IPS-NIHi7 (cell line): Measurements from ENCODE around the gene UMAD1.

Experiments
- DNase-seq: peaks from one replicate; pipeline ENCODE4 v3.0.0; 2012; ENCODE audit warnings: mixed read lengths; ENCODE audit errors: extremely low spot score

Gene UMAD1

DNA sequence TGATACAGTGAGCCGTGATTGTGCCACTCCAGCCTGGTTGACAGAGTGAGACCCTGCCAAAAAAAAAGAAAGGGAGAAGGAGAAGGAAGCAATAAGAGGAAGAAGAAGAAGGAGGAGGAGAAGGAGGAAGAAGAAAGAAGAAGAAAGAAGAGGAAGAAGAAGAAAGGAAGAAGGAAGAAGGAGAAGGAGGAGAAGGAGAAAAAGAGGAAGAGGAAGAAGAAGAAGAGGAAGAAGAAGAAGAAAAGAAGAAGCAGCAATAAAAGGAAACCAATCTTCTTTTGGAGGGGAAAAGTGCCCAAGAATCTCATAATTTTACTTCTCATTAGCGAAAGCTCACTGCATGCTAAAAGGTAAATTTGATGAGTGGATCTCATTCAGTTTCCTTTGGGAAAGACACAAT, 242.3 kb downstream of the UMAD1 start:
- DNase-seq = no peak

DNA sequence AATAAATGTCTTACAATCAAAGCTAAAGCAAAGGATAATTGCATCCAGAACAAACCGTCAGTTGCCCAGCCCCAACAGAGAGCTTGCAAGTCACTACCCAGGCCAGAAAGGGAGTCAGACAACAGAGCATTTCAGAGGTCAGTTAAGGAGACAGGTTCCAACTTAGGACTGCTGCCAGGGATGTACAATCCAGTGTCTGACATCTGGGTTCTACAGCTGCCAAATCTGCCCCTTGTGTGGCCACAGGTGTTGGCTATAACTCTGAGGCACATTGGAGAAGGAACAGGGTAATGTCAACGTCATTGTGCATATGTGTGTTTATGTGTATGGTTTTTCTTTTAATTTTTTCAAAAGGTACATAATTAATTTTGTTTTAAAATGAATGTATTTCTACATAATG, 242.8 kb downstream of the UMAD1 start:
- DNase-seq = no peak

DNA sequence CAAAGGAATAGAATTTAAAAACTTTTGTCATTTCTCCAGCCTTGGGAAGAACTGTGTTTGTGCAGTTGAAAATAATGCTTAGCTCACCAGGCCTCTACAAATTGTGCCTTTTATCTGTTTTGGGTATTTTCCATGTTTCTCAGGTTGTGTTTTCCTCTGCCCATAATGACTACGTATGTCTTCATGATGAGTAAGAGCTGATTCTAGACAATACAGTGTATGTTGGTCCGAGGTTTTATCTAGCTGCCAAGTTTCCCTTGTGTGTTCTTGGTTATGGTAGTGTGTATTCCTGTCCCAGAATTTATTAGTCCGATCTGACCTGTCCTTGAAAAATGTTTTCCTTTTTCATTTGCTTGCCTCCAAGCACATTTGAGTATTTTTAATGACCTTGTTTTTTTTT, 244.3 kb downstream of the UMAD1 start:
- DNase-seq = no peak

DNA sequence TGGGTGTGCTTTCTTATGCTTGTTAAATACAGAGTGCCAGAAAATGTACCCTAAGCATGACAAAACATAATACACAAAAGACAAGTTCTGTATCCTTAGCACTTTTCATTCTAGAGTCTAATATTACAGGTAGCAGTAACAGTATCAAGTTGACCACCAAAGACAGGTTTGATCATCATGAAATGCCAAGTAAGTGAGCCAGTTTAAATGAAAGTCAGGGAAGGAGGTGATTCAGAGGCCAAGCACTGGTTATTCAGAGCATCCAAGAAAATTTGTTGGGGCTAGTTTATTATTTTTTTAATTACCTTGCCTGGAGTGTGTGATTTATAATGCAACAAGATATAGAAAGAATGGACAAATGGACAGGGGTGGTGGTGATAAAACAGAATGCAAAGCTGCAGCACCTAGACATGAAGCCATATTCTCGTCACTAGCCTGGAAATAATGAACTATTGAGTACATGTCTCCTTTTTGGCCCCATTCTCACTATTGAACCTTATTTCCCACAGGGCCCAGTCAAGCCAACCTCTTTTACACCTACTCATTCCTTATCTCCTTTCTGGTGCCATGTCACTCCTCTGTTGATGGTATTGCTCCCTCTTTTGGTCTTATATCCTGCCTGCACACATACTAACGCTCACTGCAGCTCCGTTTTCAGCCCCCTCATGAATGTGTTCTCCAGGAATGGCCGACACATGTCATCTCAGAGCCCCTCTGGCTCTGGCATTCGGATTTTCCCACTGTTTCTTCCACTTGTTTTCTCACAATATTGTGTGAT, 249.4 kb downstream of the UMAD1 start:
- DNase-seq = no peak

DNA sequence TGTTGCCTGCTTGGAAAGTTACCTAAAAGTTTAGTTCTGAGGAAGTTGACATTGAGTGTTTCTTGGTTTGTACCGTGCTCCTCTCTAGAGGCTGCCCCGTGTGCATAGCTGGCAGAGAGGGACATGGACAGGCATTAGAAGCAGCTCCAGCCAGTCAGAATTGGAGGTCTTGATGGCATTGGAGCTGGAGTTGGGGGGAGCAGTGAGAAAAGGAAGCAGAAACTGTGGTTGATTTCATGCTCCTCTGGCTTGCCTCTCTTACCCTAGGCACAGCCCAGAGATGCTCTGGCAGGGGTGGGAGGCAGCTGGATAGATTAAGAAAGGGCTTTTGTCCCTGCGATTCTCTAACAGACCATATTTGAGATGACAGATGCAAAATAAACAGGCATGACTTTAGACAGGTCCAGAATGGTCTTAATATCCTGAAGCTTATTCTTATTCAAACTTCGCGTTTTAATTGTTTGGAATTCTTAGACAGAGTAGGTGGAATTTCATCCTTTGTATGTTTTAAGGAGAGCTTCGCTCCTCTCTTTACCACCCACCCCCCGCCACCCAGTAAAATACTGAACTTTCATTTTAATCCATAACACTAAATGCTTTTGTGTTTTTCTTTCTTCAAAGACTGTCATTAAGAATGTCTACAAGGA, 254.6 kb downstream of the UMAD1 start:
- DNase-seq = no peak

DNA sequence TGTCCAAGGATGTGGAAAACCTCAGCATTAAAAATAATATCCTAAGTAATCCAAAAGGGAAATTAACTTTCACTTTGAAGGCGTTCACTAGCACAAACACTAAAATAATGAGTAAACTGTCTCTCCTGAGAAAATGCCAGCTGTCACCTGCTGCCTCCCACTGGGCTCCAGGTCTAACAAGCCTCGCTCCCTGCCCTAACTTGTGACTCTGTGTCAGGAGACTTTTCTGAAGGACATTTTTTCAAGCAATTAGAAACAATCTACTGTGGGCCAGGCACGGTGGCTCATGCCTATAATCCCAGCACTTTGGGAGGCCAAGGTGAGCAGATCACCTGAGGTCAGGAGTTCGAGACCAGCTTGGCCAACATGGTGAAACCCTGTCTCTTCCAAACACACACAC, 255.2 kb downstream of the UMAD1 start:
- peak; percentile 29 for DNase-seq

DNA sequence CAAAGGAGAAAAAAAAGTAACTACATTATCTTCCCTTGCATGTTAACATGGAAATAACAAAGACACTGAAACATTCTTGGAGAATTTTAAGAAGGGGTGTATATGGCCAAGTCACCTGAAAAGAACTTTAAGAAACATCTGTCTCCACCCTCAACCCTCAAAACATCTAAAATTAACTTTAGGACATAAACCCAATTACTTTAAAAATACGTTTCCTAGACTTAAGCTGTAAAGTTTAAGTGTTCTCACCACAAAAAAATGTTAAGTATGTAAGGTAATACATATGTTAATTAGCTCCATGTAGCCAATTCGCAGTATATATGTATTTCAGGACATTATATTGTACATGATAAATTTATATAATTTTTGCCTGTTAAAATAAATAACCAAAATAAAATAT, 257.0 kb downstream of the UMAD1 start:
- no peak for DNase-seq

DNA sequence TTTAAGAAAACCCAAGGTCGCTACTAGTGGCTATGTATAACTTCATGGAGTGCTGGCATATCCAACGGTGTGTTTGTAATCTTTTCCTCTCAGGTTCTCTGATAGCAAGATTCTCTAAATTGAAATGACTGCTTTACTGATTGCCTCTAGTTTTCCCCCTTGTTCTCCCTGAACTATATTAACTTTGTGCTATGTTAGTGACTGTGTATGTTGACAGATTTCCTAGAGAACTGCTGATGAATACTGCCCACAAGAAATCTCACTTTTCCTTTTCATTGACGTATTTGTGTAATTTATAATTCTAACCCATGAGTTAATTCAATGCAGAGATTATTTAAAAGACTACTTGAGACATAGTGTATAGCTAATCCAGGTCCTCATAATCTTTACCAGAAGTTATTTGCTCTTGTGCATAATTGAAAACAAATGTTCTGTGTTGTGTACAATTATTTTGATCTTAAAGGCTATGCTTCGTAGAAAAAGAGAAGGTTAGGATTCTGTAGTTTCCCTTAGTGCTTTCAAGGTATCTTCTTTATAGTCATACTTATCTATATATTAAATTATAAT, 257.5 kb downstream of the UMAD1 start:
- no peak for DNase-seq

DNA sequence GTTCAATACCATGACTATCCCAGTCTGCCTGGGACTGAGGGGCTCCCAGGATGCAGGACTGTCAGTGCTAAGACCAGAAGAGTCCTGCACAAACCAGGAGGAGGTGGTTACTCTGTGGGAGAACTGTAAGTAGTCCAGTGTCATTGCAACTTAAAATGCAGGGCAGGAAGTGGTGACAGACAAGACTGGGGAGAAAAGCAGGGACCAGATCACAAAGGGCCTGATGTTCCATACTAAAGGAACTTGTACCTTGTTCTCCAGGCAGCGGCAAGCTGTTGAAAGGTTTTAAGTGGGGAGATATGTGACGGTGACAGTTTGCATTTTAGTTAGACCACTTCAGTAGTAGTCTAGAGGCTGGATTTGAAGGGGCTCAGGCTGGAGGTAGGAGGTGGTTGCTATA, 262.3 kb downstream of the UMAD1 start:
- no peak for DNase-seq

DNA sequence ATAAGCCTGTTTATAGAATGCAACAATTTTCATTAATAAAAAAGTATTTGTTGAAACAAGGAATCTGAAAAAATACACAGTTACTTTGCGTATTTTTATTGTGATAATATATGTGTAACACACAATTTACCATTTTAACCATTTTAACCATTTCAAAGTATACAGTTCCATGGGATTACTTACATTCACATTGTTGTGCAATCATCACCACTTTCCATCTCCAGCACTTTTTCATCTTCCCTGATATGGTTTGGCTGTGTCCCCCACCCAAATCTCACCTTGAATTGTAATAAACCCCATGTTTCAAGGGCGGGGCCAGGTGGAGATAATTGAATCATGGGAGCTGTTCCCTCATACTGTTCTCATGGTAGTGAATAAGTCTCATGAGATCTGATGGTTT, 266.8 kb downstream of the UMAD1 start:
- no peak for DNase-seq

DNA sequence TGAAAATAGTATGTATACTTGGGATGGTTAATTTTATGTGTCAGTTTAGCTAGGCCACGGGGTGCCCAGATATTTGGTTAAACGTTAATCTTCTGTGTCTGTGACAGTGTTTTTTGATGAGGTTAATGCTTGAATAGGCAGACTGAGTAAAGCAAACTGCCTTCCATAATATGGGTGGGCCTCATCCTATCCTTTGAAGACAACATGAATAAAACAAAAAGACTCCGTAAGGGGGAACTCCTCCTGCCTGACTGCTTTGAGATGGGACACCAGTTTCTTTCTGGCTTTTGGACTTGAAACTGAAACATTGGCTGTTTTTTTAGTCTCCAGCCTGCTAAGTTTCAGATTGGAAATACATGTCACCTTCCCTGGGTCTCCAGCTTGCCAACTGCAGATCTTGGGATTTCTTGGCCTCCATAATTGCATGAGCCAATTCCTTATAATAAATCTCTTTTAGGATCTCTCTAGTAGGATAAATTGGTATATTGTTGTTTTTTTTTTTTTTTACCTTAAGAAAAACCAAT, 268.1 kb downstream of the UMAD1 start:
- DNase-seq = no peak

DNA sequence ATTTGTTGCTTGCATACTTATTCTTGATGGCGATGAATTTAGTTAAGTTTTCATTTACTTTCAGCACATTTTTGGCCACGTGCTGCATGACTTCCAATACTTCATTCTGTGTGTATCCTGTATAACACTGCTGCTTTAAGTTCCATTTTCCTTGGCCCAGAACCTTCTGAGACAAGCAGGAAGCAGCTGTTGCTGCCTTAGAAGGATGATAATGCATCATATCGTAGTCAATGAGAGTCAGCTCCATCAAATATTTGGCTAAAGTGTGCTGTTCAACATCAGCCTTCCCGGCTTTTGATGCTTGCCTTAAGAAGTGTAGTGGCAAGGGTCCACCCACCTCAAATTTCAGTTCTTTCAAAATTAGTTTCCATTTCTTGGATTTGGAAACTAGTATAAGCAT, 268.8 kb downstream of the UMAD1 start:
- no peak for DNase-seq

DNA sequence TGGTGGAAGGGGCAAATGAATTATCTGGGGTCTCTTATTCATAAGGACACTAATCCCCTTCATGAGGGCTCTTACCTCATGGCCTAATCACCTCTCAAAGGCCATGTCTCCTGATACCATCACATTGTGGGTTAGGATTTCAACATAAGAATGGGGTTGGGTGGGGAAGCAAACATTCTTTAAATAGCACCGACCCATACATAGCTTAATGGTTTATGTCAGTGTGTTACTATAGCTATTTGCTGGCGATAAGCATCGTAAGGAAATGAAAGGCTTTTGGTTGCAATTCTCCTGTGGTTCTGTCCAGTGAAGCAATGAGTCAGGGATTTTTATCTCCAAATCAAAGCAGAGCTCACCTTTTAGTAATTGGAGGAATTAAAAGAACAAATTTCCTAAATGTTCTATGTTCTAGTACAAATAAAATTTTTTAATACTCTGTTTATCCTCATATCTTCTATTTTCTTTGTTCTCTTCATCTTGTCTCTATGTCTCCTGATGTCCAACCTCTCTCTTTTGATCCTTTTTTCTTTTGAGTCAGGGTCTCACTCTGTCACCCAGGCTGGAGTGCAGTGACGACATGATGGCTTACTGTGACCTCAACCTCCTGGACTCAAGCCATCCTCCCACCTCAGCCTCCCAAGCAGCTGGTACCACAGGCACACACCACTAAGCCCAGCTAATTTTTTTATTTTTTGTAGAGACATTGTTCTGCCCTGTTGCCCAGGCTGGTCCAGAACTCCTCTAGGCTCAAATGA, 271.0 kb downstream of the UMAD1 start:
- DNase-seq = peak; percentile 33

DNA sequence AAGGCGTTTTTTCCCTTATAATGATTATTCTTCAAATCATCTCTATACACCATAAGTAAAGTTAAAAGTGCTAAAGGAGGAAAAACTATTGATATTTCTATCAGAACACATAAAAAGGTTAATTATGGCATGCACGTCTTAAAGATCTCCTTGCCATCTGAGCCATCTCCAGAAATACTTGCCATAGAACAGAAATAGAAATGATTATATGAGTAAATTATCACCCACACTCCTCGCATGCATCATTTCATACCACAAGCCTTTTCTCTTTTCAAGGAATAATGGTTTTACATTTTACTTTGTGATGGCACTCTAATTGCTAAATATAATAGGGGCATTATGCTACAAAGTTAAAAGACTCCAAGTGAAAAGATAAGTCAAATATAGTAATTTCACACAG, 272.4 kb downstream of the UMAD1 start:
- DNase-seq = no peak

DNA sequence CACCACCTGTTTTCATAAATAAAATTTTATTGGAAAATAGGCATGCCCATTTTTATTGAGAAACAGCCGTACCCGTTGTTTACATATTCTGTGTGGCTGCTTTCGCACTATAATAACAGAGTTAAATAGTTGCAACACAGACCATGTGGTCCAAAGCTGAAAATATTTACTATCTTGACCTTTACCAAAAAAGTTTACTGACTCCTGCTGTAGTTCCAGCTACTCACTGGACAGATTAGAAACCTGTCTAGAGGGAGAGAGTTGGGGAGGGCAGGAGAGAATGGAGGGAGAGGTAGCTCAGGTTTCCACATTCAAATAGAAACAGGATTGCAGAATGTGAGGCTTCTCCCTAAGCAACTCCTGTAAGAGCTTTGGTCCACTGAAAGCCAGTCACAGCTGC, 273.0 kb downstream of the UMAD1 start:
- DNase-seq = no peak

DNA sequence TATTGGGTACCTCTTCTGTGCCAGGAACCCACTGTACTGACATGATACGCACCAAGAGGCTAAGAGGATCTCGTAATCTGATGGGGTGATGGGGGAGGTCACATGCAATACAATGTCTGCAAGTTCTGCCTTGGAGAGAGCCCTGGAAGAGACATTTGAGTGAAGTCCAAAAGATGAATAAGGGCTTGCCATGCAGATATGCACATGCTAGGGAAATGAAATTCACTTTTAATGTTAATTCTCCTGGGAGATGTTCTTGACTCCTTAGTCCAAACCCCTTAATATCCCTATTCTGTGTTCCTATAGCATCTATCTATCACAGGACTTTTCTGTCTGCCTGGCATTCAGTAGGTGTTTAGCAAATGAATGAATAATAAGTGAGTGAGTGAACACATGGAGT, 274.0 kb downstream of the UMAD1 start:
- no peak for DNase-seq

DNA sequence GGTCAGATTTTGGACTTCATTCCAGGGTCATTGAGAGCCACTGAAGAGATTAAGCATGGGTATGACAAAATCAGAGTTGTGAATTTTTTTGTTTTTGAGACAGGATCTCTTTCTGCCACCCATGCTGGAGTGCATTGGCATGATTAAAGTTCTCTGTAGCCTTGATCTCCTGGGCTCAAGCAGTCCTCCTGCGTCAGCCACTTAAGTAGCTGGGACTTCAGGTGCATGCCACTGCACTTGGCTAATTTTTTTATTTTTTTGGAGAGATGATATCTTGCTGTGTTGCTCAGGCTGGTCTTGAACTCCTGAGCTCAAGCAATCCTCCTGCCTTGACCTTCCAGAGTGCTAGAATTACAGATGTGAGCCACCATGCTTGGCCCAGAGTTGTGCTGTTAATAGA, 275.5 kb downstream of the UMAD1 start:
- DNase-seq = no peak

DNA sequence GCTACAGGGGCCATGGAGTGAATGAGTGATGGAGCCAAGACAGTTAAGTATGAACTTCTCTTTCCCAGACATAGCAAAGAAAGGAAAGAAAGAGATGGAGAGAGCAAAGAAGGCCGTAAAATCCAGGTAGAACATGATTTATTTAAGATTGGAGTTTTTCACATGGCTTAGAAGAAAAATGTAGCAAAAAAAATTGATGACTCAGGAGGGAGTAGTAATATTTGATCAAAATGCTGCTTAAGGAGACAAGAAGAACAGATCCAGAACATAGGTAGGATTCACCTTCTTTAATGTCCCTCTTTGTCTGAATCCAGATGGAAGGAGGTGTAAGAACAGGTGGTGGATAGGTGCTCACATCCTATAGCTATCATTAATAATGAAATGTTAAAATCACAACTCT, 277.0 kb downstream of the UMAD1 start:
- DNase-seq = no peak

DNA sequence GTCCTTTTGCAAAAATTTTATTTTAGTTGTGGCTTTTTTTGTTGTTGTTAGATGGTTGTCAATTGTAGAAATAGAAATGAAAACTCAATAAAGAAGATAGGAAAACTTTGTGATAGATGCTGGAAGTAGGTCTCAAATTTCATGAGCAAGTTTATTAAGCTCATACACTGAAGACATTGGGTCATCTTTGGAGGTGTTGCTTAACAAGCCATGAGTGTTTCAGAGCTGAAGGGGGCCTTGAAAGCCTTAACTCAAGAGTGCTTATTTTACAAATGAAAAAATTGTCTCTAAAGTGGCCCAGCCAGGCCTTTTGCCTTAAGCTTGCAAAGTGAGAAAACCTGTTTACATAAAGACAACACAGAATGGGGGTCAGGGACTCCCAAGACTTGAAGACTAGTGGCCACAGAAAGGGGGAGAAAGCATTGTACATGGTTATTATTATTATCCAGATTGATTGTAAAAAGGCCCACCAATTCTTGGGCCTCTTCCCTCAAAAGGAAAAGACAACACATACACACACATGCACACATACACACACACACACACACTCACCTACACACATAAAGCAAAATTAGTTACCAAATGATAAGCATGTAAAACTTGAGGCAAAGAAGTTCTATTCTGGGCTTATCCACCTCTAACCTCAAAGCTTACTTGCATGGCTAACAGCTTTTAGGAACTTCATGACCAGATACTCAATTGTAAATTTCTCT, 278.3 kb downstream of the UMAD1 start:
- no peak for DNase-seq

DNA sequence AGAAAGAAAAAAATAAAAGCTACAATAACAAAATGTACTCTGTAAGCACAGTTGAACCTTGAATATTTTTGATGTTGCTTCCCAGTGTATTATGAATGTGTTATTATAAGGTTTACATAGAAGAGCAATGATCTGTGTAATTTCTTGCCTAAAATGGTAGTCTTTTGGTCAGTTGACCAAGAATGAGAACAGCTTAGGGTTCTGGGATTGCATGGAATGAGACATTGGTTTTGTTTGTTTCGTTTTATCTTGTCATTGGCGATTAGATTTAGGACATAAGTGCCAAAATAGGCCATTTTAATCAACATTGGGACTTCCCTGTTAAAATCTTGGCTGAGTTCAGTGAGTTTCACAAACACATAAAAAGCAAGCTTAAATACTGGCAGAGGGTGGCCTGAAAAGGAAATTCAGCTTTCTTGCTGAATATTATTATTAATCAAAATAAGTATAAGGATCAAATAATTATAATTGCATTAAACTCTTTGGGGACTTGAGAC, 278.9 kb downstream of the UMAD1 start:
- DNase-seq = no peak

DNA sequence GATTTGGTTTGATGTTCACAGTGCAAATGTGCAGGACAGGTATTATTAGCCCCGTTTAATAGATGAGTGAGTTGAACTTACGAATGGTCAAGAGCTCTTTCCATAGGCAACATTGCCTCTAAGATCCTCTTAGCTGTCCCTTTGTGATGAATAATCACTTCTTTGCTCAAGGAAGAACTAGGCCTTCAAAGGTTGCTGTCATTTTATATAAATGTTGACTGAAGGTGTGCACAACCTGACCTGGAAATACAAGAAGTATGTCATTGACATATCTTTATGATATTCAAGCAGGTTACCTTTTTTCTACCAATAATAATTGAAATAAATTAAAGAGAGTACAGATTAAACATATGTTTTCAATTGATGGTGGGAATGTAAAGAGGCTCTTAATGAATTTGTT, 279.5 kb downstream of the UMAD1 start:
- no peak for DNase-seq

DNA sequence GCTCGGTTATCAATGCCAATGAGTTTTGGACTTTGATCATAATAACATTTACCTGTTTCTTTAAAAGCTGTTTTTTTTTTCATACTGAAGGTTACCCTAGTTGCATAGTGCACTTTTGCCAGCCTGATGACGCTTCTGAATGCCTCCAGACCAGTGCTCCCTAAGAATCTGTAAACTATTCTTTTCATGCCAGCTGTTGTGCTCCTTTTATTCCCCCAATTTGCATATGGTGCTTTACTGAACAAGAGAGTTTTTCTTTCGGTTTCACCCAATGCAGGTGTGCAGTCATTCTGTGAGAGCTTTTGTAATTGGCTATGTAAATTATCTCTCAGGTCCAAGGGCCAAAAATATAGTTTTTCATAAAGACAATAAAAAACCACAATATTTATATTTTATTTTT, 279.9 kb downstream of the UMAD1 start:
- DNase-seq = no peak
